SU-DHL-6 (cell line): Measurements from ENCODE around the gene CAMK2D.

ENCODE experiments used
- EZH2phosphoT487 ChIP-seq: fragments of 200-600 bp; sonication (generic), shearing (Covaris generic); conservative IDR thresholded peaks from 2 replicates; pipeline ENCODE4 v1.6.1; 2018; ENCODE audit warnings: mild to moderate bottlenecking, antibody characterized with exemption, low read length, moderate library complexity, mixed read lengths
- TF ChIP-seq, protein P1 (sequence below): fragments of 200-600 bp; sonication (generic); IDR thresholded peaks from one replicate; pipeline ENCODE4 v1.5.1; 2017; ENCODE audit warnings: antibody characterized with exemption, mild to moderate bottlenecking, low read length, moderate library complexity; ENCODE audit not compliant: insufficient read depth, poor library complexity, severe bottlenecking

DNA sequence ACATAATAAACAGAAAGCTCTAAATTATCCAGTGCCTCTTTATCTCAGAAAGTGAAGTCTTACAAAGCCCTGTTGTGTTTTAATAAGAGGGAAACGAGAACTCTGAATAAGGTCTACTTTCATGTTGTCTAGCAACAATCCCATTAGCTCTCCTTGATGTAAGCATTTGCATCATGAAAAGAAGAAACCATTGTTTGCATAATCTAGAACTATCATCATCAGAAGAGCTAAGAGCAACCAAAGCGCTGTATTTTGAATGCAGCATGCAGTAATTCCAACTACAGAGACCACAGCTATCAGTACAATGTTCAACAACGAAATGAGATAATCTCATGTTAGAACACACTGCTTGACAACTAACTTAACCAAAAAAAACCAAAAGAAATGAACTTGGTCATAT is 257.1 kb downstream of the CAMK2D start:
- TF ChIP-seq, protein P1, sequence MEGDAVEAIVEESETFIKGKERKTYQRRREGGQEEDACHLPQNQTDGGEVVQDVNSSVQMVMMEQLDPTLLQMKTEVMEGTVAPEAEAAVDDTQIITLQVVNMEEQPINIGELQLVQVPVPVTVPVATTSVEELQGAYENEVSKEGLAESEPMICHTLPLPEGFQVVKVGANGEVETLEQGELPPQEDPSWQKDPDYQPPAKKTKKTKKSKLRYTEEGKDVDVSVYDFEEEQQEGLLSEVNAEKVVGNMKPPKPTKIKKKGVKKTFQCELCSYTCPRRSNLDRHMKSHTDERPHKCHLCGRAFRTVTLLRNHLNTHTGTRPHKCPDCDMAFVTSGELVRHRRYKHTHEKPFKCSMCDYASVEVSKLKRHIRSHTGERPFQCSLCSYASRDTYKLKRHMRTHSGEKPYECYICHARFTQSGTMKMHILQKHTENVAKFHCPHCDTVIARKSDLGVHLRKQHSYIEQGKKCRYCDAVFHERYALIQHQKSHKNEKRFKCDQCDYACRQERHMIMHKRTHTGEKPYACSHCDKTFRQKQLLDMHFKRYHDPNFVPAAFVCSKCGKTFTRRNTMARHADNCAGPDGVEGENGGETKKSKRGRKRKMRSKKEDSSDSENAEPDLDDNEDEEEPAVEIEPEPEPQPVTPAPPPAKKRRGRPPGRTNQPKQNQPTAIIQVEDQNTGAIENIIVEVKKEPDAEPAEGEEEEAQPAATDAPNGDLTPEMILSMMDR, result no peak
- no peak for TF ChIP-seq EZH2phosphoT487
